ENCODE data around the gene LY6G6D.

DNA sequence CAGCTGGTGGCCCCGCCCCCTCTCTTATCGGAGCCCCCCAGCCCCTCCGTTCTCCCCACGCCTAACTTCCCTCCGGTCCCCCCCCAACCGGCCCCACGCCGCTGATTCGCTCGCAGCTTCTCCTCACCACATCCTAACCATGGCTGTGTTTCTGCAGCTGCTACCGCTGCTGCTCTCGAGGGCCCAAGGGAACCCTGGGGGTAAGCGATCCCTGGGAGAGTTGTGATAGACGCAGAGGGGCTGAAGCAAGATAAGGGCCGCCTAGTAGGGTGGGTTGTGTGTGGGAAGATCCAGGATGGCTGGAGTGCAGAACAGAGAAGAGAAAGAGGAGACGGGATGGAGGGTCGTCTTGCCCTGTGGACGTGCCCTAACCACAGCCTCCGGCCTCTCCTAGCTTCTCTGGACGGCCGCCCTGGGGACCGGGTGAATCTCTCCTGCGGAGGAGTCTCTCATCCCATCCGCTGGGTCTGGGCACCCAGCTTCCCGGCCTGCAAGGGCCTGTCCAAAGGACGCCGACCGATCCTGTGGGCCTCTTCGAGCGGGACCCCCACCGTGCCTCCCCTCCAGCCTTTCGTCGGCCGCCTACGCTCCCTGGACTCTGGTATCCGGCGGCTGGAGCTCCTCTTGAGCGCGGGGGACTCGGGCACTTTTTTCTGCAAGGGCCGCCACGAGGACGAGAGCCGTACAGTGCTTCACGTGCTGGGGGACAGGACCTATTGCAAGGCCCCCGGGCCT is 8.3 kb downstream of the LY6G6D start, which contains the start of gene MPIG6B:
- TF ChIP-seq, protein P1, sequence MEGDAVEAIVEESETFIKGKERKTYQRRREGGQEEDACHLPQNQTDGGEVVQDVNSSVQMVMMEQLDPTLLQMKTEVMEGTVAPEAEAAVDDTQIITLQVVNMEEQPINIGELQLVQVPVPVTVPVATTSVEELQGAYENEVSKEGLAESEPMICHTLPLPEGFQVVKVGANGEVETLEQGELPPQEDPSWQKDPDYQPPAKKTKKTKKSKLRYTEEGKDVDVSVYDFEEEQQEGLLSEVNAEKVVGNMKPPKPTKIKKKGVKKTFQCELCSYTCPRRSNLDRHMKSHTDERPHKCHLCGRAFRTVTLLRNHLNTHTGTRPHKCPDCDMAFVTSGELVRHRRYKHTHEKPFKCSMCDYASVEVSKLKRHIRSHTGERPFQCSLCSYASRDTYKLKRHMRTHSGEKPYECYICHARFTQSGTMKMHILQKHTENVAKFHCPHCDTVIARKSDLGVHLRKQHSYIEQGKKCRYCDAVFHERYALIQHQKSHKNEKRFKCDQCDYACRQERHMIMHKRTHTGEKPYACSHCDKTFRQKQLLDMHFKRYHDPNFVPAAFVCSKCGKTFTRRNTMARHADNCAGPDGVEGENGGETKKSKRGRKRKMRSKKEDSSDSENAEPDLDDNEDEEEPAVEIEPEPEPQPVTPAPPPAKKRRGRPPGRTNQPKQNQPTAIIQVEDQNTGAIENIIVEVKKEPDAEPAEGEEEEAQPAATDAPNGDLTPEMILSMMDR (IDR thresholded peaks at IDR 0.05) = no peak
- TF ChIP-seq EP300 (IDR thresholded peaks at IDR 0.05; ENCODE audit: low read depth) (no peak), POLR2A (IDR thresholded peaks at IDR 0.05) (no peak), POLR2AphosphoS5 (IDR thresholded peaks at IDR 0.05) (no peak)

All from transverse colon (tissue), 4 donors.